Body of pancreas (tissue), 4 donors: Measurements from ENCODE around the gene RBP3. TPM values are rescaled to one million over a fixed set of nuclear protein-coding genes. Genes with fewer than 3 reads are reported as not detected.
A peak's percentile ranks its signal among the peaks of the same experiment; 100 is the strongest.

Experiments used
- ATAC-seq: fragments of 150-250 bp; one replicate; pipeline ENCODE4 v1.9.1; 2016
- DNase-seq, 4 donors: peaks; one replicate each; pipeline ENCODE4 v3.0.0-alpha.2; 2019
- H3K27ac ChIP-seq, 4 donors: fragments of 200-600 bp; sonication (generic); 1 replicate in 3 of 4; 2 replicates in 1 of 4; pipeline versions ENCODE4 v1.5.1 to v1.6.1; 2016 to 2019; ENCODE audit warnings: mild to moderate bottlenecking in 1 of 4, mixed read lengths in 1 of 4, moderate library complexity in 1 of 4
- H3K27me3 ChIP-seq, 2 donors: fragments of 200-600 bp; sonication (generic); one replicate each; pipeline ENCODE4 v1.6.0; 2016; ENCODE audit warnings: mild to moderate bottlenecking in 1 of 2
- H3K36me3 ChIP-seq, 2 donors: fragments of 200-600 bp; sonication (generic); replicated peaks in 1 of 2; 2 replicates each; pipeline ENCODE4 v1.5.1; 2016; ENCODE audit warnings: low read depth in 2 of 2; ENCODE audit not compliant: insufficient read depth in 1 of 2
- H3K4me1 ChIP-seq: fragments of 200-600 bp; sonication (generic); one replicate; pipeline ENCODE4 v1.6.0; 2016
- H3K4me3 ChIP-seq, 2 donors: fragments of 200-600 bp; sonication (generic); 1 replicate in 1 of 2; 2 replicates in 1 of 2; pipeline ENCODE4 v1.5.1; 2016 to 2019
- H3K9me3 ChIP-seq, 3 donors: fragments of 200-600 bp; sonication (generic); 1 replicate in 2 of 3; 2 replicates in 1 of 3; pipeline ENCODE4 v1.5.1; 2016
- CTCF ChIP-seq, 7 experiments: fragments of 450-650 bp in 4 of 7; fragments of 200-600 bp in 3 of 7; sonication (generic) in 3 of 7; IDR thresholded peaks; one replicate each; pipeline ENCODE4 v1.5.1; 2016 to 2019; ENCODE audit warnings: antibody characterized with exemption in 7 of 7
- POLR2A ChIP-seq, 3 donors: fragments of 450-650 bp; IDR thresholded peaks; one replicate each; pipeline ENCODE4 v1.6.1; 2016; ENCODE audit warnings: antibody characterized with exemption in 3 of 3, mild to moderate bottlenecking in 2 of 3
- WGBS, 2 donors: methylation state at CpG; one replicate each; pipeline ENCODE4 v1.1.5; 2017; 5-methylcytosine and 5-hydroxymethylcytosine counted together
- intact Hi-C: fragments of 100-400 bp; cut with DNase I; formaldehyde crosslinking; loops from one replicate; pipeline ENCODE4 v1.15.1; 2023
- total RNA-seq, 2 donors: library from RNA; depleted of rRNA; stranded (reverse); fragments of >200 nt; gene quantifications; one replicate each; pipeline ENCODE4 v1.1.0, GENCODE V29; 2016

Gene RBP3
- total RNA-seq, 2 donors from 2014 or later, result not detected

- intact Hi-C loops, result no loop called here
- Histone ChIP-seq H3K27ac (no peak overlapping the region), H3K9me3 (no peaks in the 10 kb centered on the region), H3K4me3 (no peak overlapping the region), H3K4me1 (peaks cover 9% of the 10 kb centered on the region), H3K36me3 (no peaks in the 10 kb centered on the region), H3K27me3 (no peaks in the 10 kb centered on the region)
- TF ChIP-seq POLR2A (IDR thresholded peaks at IDR 0.05) (no peak), CTCF (IDR thresholded peaks at IDR 0.05) (no peak)
- DNase-seq (peak in 1 of 4 donors; percentile 3), ATAC-seq (no peak)
- WGBS, 2 donors, result 91% methylated on average over 4 of the region's 4 CpGs
Measured at GRCh38 chr10:47329855-47330254, 18.3 kb upstream of the RBP3 start.

- H3K27ac ChIP-seq, result no peak overlapping the region
- intact Hi-C loops, result no loop called here
- no peaks in the 10 kb centered on the region for H3K36me3 ChIP-seq
- H3K4me1 ChIP-seq, result peaks cover 9% of the 10 kb centered on the region
- no peaks in the 10 kb centered on the region for H3K27me3 ChIP-seq
- DNase-seq (peak in 1 of 4 donors; percentile 5), ATAC-seq (no peak)
- no peak for TF ChIP-seq POLR2A (IDR thresholded peaks at IDR 0.05)
- no peak for TF ChIP-seq CTCF (IDR thresholded peaks at IDR 0.05)
- H3K9me3 ChIP-seq, result no peaks in the 10 kb centered on the region
- 86 to 92% methylated on average over 3 of the region's 3 CpGs for WGBS, 2 donors
- H3K4me3 ChIP-seq, result no peak overlapping the region
Measured at GRCh38 chr10:47330366-47330765, 17.8 kb upstream of the RBP3 start.

- no peaks in the 10 kb centered on the region for H3K36me3 ChIP-seq
- no peak overlapping the region for H3K27ac ChIP-seq
- no peaks in the 10 kb centered on the region for H3K9me3 ChIP-seq
- 23 to 34% methylated on average over 3 of the region's 3 CpGs for whole genome bisulfite sequencing, 2 donors
- no peaks in the 10 kb centered on the region for H3K27me3 ChIP-seq
- ATAC-seq (peak; percentile 91), DNase-seq (peak; percentile 57 to 75 (median 59))
- TF ChIP-seq POLR2A (IDR thresholded peaks at IDR 0.05) (no peak), CTCF (IDR thresholded peaks at IDR 0.05) (no peak)
- intact Hi-C loops, result no loop called here
- peaks cover 9% of the 10 kb centered on the region for H3K4me1 ChIP-seq
- no peak overlapping the region for H3K4me3 ChIP-seq
Measured at GRCh38 chr10:47330804-47331203, 17.4 kb upstream of the RBP3 start.

GRCh38 chr10:47331491-47331890 is 16.7 kb upstream of the RBP3 start:
- H3K27ac ChIP-seq, result no peak overlapping the region
- no peak overlapping the region for H3K4me3 ChIP-seq
- TF ChIP-seq CTCF (IDR thresholded peaks at IDR 0.05) (no peak), POLR2A (IDR thresholded peaks at IDR 0.05) (no peak)
- H3K4me1 ChIP-seq, result peaks cover 9% of the 10 kb centered on the region
- DNase-seq (no peak), ATAC-seq (no peak)
- no peaks in the 10 kb centered on the region for H3K9me3 ChIP-seq
- intact Hi-C loops, result no loop called here
- WGBS, 2 donors, result 96 to 97% methylated on average over 7 to 9 of the region's 9 CpGs
- H3K27me3 ChIP-seq, result no peaks in the 10 kb centered on the region
- H3K36me3 ChIP-seq, result no peaks in the 10 kb centered on the region

- no peak for ATAC-seq
- intact Hi-C loops, result no loop called here
- TF ChIP-seq POLR2A (IDR thresholded peaks at IDR 0.05), result no peak
- no peak for TF ChIP-seq CTCF (IDR thresholded peaks at IDR 0.05)
- DNase-seq, result no peak
- Histone ChIP-seq H3K9me3 (no peaks in the 10 kb centered on the region), H3K27ac (no peak overlapping the region), H3K4me1 (peaks cover 9% of the 10 kb centered on the region), H3K4me3 (no peak overlapping the region), H3K27me3 (no peaks in the 10 kb centered on the region), H3K36me3 (no peaks in the 10 kb centered on the region)
- WGBS, 2 donors, result 83 to 86% methylated on average over 7 of the region's 7 CpGs
Measured at GRCh38 chr10:47331954-47332353, 16.2 kb upstream of the RBP3 start.
